HG02981 (cell line): ENCODE data around the gene MYO7A.

Source experiments
- ATAC-seq: cut with Tn5 transposase; IDR thresholded peaks from one replicate; pipeline ENCODE4 v1.9.1; 2021; ENCODE audit warnings: mild to moderate bottlenecking, moderate library complexity; ENCODE audit not compliant: unreplicated experiment

The MYO7A gene

GRCh38 chr11:77181799-77182541 lies 53.9 kb downstream of the MYO7A start:
- no peak for ATAC-seq

- ATAC-seq: no peak
These were observed 54.7 kb downstream of the MYO7A start for GRCh38 chr11:77182542-77183430.

GRCh38 chr11:77183431-77183984 lies 55.5 kb downstream of the MYO7A start:
- ATAC-seq: no peak

GRCh38 chr11:77184136-77184860 lies 56.3 kb downstream of the MYO7A start:
- ATAC-seq: no peak

GRCh38 chr11:77186302-77186701 lies 58.3 kb downstream of the MYO7A start:
- no peak for ATAC-seq

- ATAC-seq: no peak
These were observed 59.2 kb downstream of the MYO7A start for GRCh38 chr11:77187111-77187750.

- no peak for ATAC-seq
These were observed 60.0 kb downstream of the MYO7A start for GRCh38 chr11:77187776-77188632.

GRCh38 chr11:77188633-77189491 lies 60.8 kb downstream of the MYO7A start:
- no peak for ATAC-seq

GRCh38 chr11:77189588-77190210 lies 61.7 kb downstream of the MYO7A start:
- no peak for ATAC-seq

GRCh38 chr11:77190331-77191075 lies 62.5 kb downstream of the MYO7A start:
- ATAC-seq: no peak

- no peak for ATAC-seq
These were observed 63.4 kb downstream of the MYO7A start for GRCh38 chr11:77191429-77191822.

- ATAC-seq: no peak
These were observed 63.9 kb downstream of the MYO7A start for GRCh38 chr11:77191823-77192495.

- ATAC-seq: no peak
These were observed 65.1 kb downstream of the MYO7A start for GRCh38 chr11:77193167-77193566.

- ATAC-seq: no peak
These were observed 66.1 kb downstream of the MYO7A start for GRCh38 chr11:77193911-77194830.

- ATAC-seq: no peak
These were observed 67.2 kb downstream of the MYO7A start for GRCh38 chr11:77195071-77195755.
